Measurements from ENCODE around the gene FAM174C. TPM values are rescaled to one million over a fixed set of nuclear protein-coding genes. Genes with fewer than 3 reads are reported as not detected.

Gene FAM174C
- total and polyA plus RNA-seq, 2 of the 8 experiments (the other 6 are each of a cell fraction or from before 2014, with no cell fraction given) = 44.5 to 125 TPM

DNA sequence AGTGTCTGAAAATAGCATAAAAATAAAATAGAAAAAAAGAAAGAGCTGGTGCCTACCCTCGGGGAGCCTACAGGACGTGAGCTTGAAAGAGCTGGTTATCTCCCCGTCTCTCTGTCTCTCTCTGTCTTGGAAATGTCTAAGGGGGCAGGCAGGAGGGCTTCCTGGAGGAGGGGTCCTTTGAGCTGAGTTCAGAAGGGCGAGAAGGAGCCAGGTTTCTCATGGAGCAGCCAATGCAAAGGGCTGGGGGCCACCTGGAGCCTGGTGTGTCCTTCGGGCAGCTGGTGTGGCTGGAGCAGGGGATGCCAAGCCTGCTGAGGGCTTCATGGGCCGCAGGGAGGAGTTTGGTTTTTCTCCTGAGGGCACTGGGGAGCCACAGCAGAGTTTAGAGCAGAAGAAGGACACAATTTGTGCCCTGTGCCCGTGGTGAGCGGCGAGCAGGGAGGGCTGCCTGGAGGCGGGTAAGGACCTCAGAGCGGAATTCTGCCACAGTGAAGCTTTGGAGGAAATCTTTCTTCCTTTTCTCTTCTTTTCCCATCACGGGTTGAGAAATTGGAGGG is 49.0 kb downstream of the FAM174C start:
- no peak overlapping the region for H4K5ac ChIP-seq (ENCODE audit: insufficient read length, low read depth, low read length)
- H2BK120ac ChIP-seq (replicated peaks; ENCODE audit: low read depth, low read length) = no peak overlapping the region
- no peak overlapping the region for H3K27ac ChIP-seq (ENCODE audit: low read depth, low read length)
- H3K23ac ChIP-seq (ENCODE audit: insufficient read length) = no peak overlapping the region
- WGBS, 2 experiments (ENCODE audit: extremely low coverage in 1 of 2, insufficient coverage in 1 of 2, insufficient read length in 1 of 2, insufficient replicate concordance in 2 of 2, low coverage in 1 of 2, low lambda C conversion rate in 2 of 2, missing lambda C conversion rate in 1 of 2) = 86% methylated on average over 12 of the region's 12 CpGs; no CpG with 5 or more reads in 1 of the 2 experiments
- H3K9ac ChIP-seq (replicated peaks in 1 of 4; ENCODE audit: extremely low read depth in 1 of 4, low read depth in 3 of 4, low read length in 3 of 4) = no peak overlapping the region
- H3K79me1 ChIP-seq (ENCODE audit: low read depth, low read length) = no peaks in the 10 kb centered on the region
- H4K20me1 ChIP-seq (replicated peaks in 1 of 2; ENCODE audit: control insufficient read depth in 1 of 2, insufficient read depth in 2 of 2, low read length in 2 of 2) = no peaks in the 10 kb centered on the region
- DNase-seq (ENCODE audit: low read depth in 1 of 2, low spot score in 2 of 2) (no peak), FAIRE-seq (no peak)
- no peaks in the 10 kb centered on the region for H3K4me1 ChIP-seq (replicated peaks in 1 of 4; ENCODE audit: control insufficient read depth in 3 of 4, insufficient read depth in 4 of 4, low read length in 3 of 4)
- no peak overlapping the region for H2BK12ac ChIP-seq (ENCODE audit: low read depth, low read length)
- no peak overlapping the region for H3K4ac ChIP-seq (replicated peaks; ENCODE audit: insufficient read length, low read depth, low read length)
- H2BK20ac ChIP-seq (ENCODE audit: low read length) = no peak overlapping the region
- H2BK15ac ChIP-seq (ENCODE audit: low read length) = no peak overlapping the region
- H3K14ac ChIP-seq (ENCODE audit: insufficient read length) = no peak overlapping the region
- H3K9me3 ChIP-seq (ENCODE audit: insufficient read depth in 2 of 2, low read depth in 1 of 2, low read length in 1 of 2) = no peaks in the 10 kb centered on the region
- no peak overlapping the region for H4K91ac ChIP-seq (replicated peaks; ENCODE audit: insufficient read length, low read length)
- no peak overlapping the region for H3K18ac ChIP-seq (ENCODE audit: extremely low read depth, low read length)
- H2AK5ac ChIP-seq (ENCODE audit: low read depth, low read length) = no peak overlapping the region
- 0 out of 4 replicates have a peak overlapping the region, but pooled peaks of 1 of the 2 experiments have one; percentile 32 for H3K4me2 ChIP-seq (ENCODE audit: insufficient read depth in 1 of 2, low read depth in 2 of 2, low read length in 2 of 2)
- TF ChIP-seq KDM1A (IDR thresholded peaks at IDR 0.05; ENCODE audit: borderline replicate concordance, low read length) (0 out of 2 replicates have a peak, but pooled peaks have one; percentile 10), SIRT6 (IDR thresholded peaks at IDR 0.05; ENCODE audit: low read length) (no peak)
- no peaks in the 10 kb centered on the region for H3K23me2 ChIP-seq (ENCODE audit: low read depth, low read length)
- CTCF ChIA-PET (ENCODE audit: partially characterized antibody) = interaction anchor here (0.9 to 1.0 kb wide), 3 partner anchors 8 to 477 kb away, joined by 3 to 4 read pairs (median 3); no protein-coding TSS in a partner anchor
- H2AFZ ChIP-seq (ENCODE audit: low read length) = no peak overlapping the region
- no peak overlapping the region for H4K8ac ChIP-seq (ENCODE audit: extremely low read depth, insufficient read depth, low read length)
- POLR2A ChIA-PET (ENCODE audit: partially characterized antibody) = interaction anchor here (0.9 to 1.6 kb wide), 3 partner anchors 13 to 49 kb away, joined by 3 read pairs; partner anchors contain the start of gene FAM174C
- H3K56ac ChIP-seq (replicated peaks; ENCODE audit: insufficient read length, low read depth, low read length) = no peak overlapping the region
- no peaks in the 10 kb centered on the region; a peak in 1 of 7 replicates for H3K27me3 ChIP-seq (replicated peaks in 1 of 4; ENCODE audit: control insufficient read depth in 3 of 4, extremely low read depth in 1 of 4, insufficient read depth in 3 of 4, low read length in 3 of 4)
- H3K79me2 ChIP-seq (ENCODE audit: control insufficient read depth in 1 of 2, insufficient read depth in 2 of 2, low read length in 2 of 2) = no peaks in the 10 kb centered on the region
- no peaks in the 10 kb centered on the region for H3K36me3 ChIP-seq (ENCODE audit: control insufficient read depth in 2 of 4, insufficient read depth in 4 of 4, low read length in 3 of 4)
- no peak overlapping the region for H2BK5ac ChIP-seq (ENCODE audit: low read depth, low read length)
- no peak overlapping the region for H3K4me3 ChIP-seq (ENCODE audit: extremely low read depth in 1 of 4, insufficient read depth in 2 of 4, low read depth in 3 of 4, low read length in 4 of 4)

All from H1 (cell line).